H9 (cell line): ENCODE data around the gene DUS1L. TPM values are rescaled to one million over a fixed set of nuclear protein-coding genes. Genes with fewer than 3 reads are reported as not detected.
A peak's percentile ranks its signal among the peaks of the same experiment; 100 is the strongest.

Source experiments
- DNase-seq: peaks from one replicate; pipeline ENCODE4 v3.0.0-alpha.2; 2017
- H2AFZ ChIP-seq: one replicate; pipeline ENCODE4 v1.6.1; 2013; ENCODE audit warnings: mild to moderate bottlenecking, low read length, control low read depth, moderate library complexity
- H2AK5ac ChIP-seq: 2 replicates; pipeline ENCODE4 v1.6.1; 2013; ENCODE audit warnings: low read length, control low read depth, mixed read lengths; ENCODE audit not compliant: insufficient read length
- H2BK120ac ChIP-seq: one replicate; pipeline ENCODE4 v1.6.1; 2013; ENCODE audit warnings: low read depth, mild to moderate bottlenecking, low read length, control low read depth, inconsistent platforms; ENCODE audit not compliant: poor library complexity, severe bottlenecking
- H2BK12ac ChIP-seq: 2 replicates; pipeline ENCODE4 v1.6.1; 2013; ENCODE audit warnings: low read length, control low read depth, mixed read lengths, low read depth; ENCODE audit not compliant: insufficient read length
- H2BK15ac ChIP-seq: 2 replicates; pipeline ENCODE4 v1.6.1; 2013; ENCODE audit warnings: low read depth, low read length, control low read depth
- H2BK20ac ChIP-seq: one replicate; pipeline ENCODE4 v1.6.1; 2013; ENCODE audit warnings: low read depth, mild to moderate bottlenecking, low read length, control low read depth, inconsistent platforms; ENCODE audit not compliant: poor library complexity, severe bottlenecking
- H2BK5ac ChIP-seq: 2 replicates; pipeline ENCODE4 v1.6.1; 2013; ENCODE audit warnings: low read length, control low read depth, mixed read lengths; ENCODE audit not compliant: insufficient read length
- H3K14ac ChIP-seq: 2 replicates; pipeline ENCODE4 v1.6.1; 2013; ENCODE audit warnings: low read length, control low read depth; ENCODE audit not compliant: insufficient read depth
- H3K18ac ChIP-seq: 2 replicates; pipeline ENCODE4 v1.6.1; 2013; ENCODE audit warnings: low read depth, mild to moderate bottlenecking, mixed read lengths, low read length, control low read depth; ENCODE audit not compliant: insufficient read length
- H3K23ac ChIP-seq: 2 replicates; pipeline ENCODE4 v1.6.1; 2013; ENCODE audit warnings: low read length, control low read depth, mixed read lengths, low read depth; ENCODE audit not compliant: insufficient read length
- H3K23me2 ChIP-seq: 2 replicates; pipeline ENCODE4 v1.6.1; 2013; ENCODE audit warnings: low read depth, mild to moderate bottlenecking, mixed read lengths, low read length, control low read depth; ENCODE audit not compliant: insufficient read length, poor library complexity, severe bottlenecking
- H3K27ac ChIP-seq: 2 replicates; pipeline ENCODE4 v1.5.1; 2013; ENCODE audit warnings: low read length, control low read depth, mixed read lengths, low read depth; ENCODE audit not compliant: insufficient read length
- H3K27me3 ChIP-seq: 2 replicates; pipeline ENCODE4 v1.6.1; 2013; ENCODE audit warnings: low read length, control low read depth, inconsistent platforms; ENCODE audit not compliant: insufficient read depth
- H3K4ac ChIP-seq: 2 replicates; pipeline ENCODE4 v1.6.1; 2013; ENCODE audit warnings: low read depth, mild to moderate bottlenecking, control low read depth, inconsistent platforms, low read length, moderate library complexity
- H3K4me1 ChIP-seq: 2 replicates; pipeline ENCODE4 v1.6.1; 2013; ENCODE audit warnings: low read length, control low read depth, inconsistent platforms; ENCODE audit not compliant: insufficient read depth
- H3K4me2 ChIP-seq: 2 replicates; pipeline ENCODE4 v1.6.1; 2013; ENCODE audit warnings: low read length, control low read depth, mixed read lengths; ENCODE audit not compliant: insufficient read length, insufficient read depth
- H3K56ac ChIP-seq: 2 replicates; pipeline ENCODE4 v1.6.1; 2013; ENCODE audit warnings: low read depth, mild to moderate bottlenecking, mixed read lengths, low read length, control low read depth; ENCODE audit not compliant: insufficient read length
- H3K79me1 ChIP-seq: 2 replicates; pipeline ENCODE4 v1.6.1; 2013; ENCODE audit warnings: low read depth, mild to moderate bottlenecking, moderate library complexity, low read length, control low read depth, inconsistent platforms; ENCODE audit not compliant: insufficient read depth, poor library complexity, severe bottlenecking
- H3K79me2 ChIP-seq: 2 replicates; pipeline ENCODE4 v1.6.1; 2013; ENCODE audit warnings: low read length, control low read depth, inconsistent platforms; ENCODE audit not compliant: insufficient read depth
- H3K9ac ChIP-seq: 2 replicates; pipeline ENCODE4 v1.6.1; 2013; ENCODE audit warnings: low read length, control low read depth, mixed read lengths; ENCODE audit not compliant: insufficient read length; ENCODE audit errors: extremely low read depth
- H3K9me3 ChIP-seq: one replicate; pipeline ENCODE4 v1.6.1; 2013; ENCODE audit warnings: low read depth, low read length, inconsistent platforms; ENCODE audit not compliant: control insufficient read depth
- H3T11ph ChIP-seq: one replicate; pipeline ENCODE4 v1.6.1; 2013; ENCODE audit warnings: mild to moderate bottlenecking, low read length, control low read depth, inconsistent platforms
- H4K20me1 ChIP-seq: one replicate; pipeline ENCODE4 v1.6.1; 2013; ENCODE audit not compliant: control insufficient read depth, insufficient read length, insufficient read depth
- H4K5ac ChIP-seq: 2 replicates; pipeline ENCODE4 v1.6.1; 2013; ENCODE audit warnings: low read depth, mild to moderate bottlenecking, mixed read lengths, low read length, control low read depth; ENCODE audit not compliant: insufficient read length
- H4K8ac ChIP-seq: replicated peaks from 2 replicates; pipeline ENCODE4 v1.6.1; 2013; ENCODE audit warnings: low read length, control low read depth, mixed read lengths, low read depth; ENCODE audit not compliant: insufficient read length
- H4K91ac ChIP-seq: 2 replicates; pipeline ENCODE4 v1.6.1; 2013; ENCODE audit warnings: low read depth, mild to moderate bottlenecking, moderate library complexity, mixed read lengths, low read length, control low read depth; ENCODE audit not compliant: insufficient read length
- H3K27ac Mint-ChIP-seq, 3 experiments: 2 replicates in 2 of 3; 3 replicates in 1 of 3; pipeline ENCODE4 v1.8.0; 2020 to 2021; ENCODE audit warnings: mixed read lengths in 3 of 3, mild to moderate bottlenecking in 1 of 3, moderate library complexity in 1 of 3
- H3K27me3 Mint-ChIP-seq: 2 replicates; pipeline ENCODE4 v1.8.0; 2021; ENCODE audit warnings: low read depth, mild to moderate bottlenecking, moderate library complexity, mixed read lengths
- H3K36me3 Mint-ChIP-seq, 3 experiments: 2 replicates in 2 of 3; 3 replicates in 1 of 3; pipeline ENCODE4 v1.8.0; 2020 to 2021; ENCODE audit warnings: low read depth in 3 of 3, mixed read lengths in 3 of 3; ENCODE audit not compliant: insufficient read depth in 1 of 3
- H3K4me1 Mint-ChIP-seq, 2 experiments: 2 replicates each; pipeline ENCODE4 v1.8.0; 2020; ENCODE audit warnings: mixed read lengths in 2 of 2
- H3K4me3 Mint-ChIP-seq, 2 experiments: 2 replicates in 1 of 2; 3 replicates in 1 of 2; pipeline ENCODE4 v1.8.0; 2020 to 2021; ENCODE audit warnings: mild to moderate bottlenecking in 2 of 2, mixed read lengths in 2 of 2, moderate library complexity in 1 of 2
- H3K9me3 Mint-ChIP-seq, 2 experiments: 2 replicates in 1 of 2; 3 replicates in 1 of 2; pipeline ENCODE4 v1.8.0; 2020; ENCODE audit warnings: mild to moderate bottlenecking in 2 of 2, mixed read lengths in 2 of 2, moderate library complexity in 1 of 2
- CTCF ChIP-seq: fragments of 200-600 bp; sonication (generic); conservative IDR thresholded peaks from 3 replicates; pipeline ENCODE4 v1.8.0; 2021; ENCODE audit warnings: antibody characterized with exemption, mild to moderate bottlenecking
- WGBS: extraction: QIAGEN DNeasy Blood & Tissue Kit; methylation state at CpG from one replicate; pipeline ENCODE4 v1.1.7; 2013; ENCODE audit warnings: missing lambda C conversion rate, low lambda C conversion rate, mixed read lengths; ENCODE audit not compliant: insufficient read length; ENCODE audit errors: extremely low coverage; 5-methylcytosine and 5-hydroxymethylcytosine counted together
- total RNA-seq: library from RNA; stranded (reverse); gene quantifications from 2 replicates; pipeline ENCODE4 v1.2.1, GENCODE V29; 2021

DUS1L gene
- total RNA-seq, 1 experiment from 2014 or later = 103 TPM

- TF ChIP-seq CTCF = no peak
- Histone ChIP-seq H3K27ac (no peak overlapping the region), H3T11ph (no peak overlapping the region), H4K91ac (no peak overlapping the region), H4K20me1 (no peaks in the 10 kb centered on the region), H3K56ac (no peak overlapping the region), H3K18ac (no peak overlapping the region), H2BK20ac (no peak overlapping the region), H3K23me2 (no peaks in the 10 kb centered on the region), H3K9ac (no peak overlapping the region), H3K4ac (no peak overlapping the region), H2BK12ac (no peak overlapping the region), H2BK15ac (no peak overlapping the region), H3K23ac (no peak overlapping the region), H3K79me1 (peaks cover 2% of the 10 kb centered on the region), H3K79me2 (no peaks in the 10 kb centered on the region), H2BK5ac (no peak overlapping the region), H3K14ac (no peak overlapping the region), H3K9me3 (no peaks in the 10 kb centered on the region), H4K5ac (no peak overlapping the region), H4K8ac (no peak overlapping the region), H2BK120ac (no peak overlapping the region), H3K4me1 (no peaks in the 10 kb centered on the region), H2AFZ (no peak overlapping the region), H3K27me3 (no peaks in the 10 kb centered on the region), H2AK5ac (no peak overlapping the region), H3K4me2 (no peak overlapping the region)
- Mint-ChIP-seq H3K36me3 (peaks cover 6 to 31% (median 27%) of the 10 kb centered on the region in 3 experiments; a peak in 6 of 7 replicates), H3K9me3 (no peaks in the 10 kb centered on the region), H3K4me3 (peak overlapping the region in 1 of 2 experiments; percentile 78; a peak in 1 of 5 replicates), H3K27ac (no peak overlapping the region), H3K27me3 (no peaks in the 10 kb centered on the region; the same call in 1 of the 2 replicates), H3K4me1 (peaks cover 0 to 13% of the 10 kb centered on the region in 2 experiments; a peak in 2 of 4 replicates)
- no peak for DNase-seq
- no CpG with 5 or more reads among the region's 16 CpGs for WGBS
Observed at GRCh38 chr17:82049521-82049971, 16.1 kb downstream of the DUS1L start.
